Pancreas (tissue), 10 donors: ENCODE measurements around the gene FERMT3. TPM values are rescaled to one million over a fixed set of nuclear protein-coding genes. Genes with fewer than 3 reads are reported as not detected.
A peak's percentile ranks its signal among the peaks of the same experiment; 100 is the strongest.

Experiments
- ATAC-seq, 4 donors: fragments of 200-7000 bp; cut with Tn5 transposase; one replicate each; pipeline versions ENCODE4 v1.8.0 to v1.9.1; 2020; ENCODE audit warnings: mild to moderate bottlenecking in 4 of 4, moderate library complexity in 4 of 4
- DNase-seq, 6 donors: peaks; one replicate each; pipeline ENCODE4 v3.0.0-alpha.2; 2020
- FAIRE-seq: peaks from 2 replicates; lab custom pipeline; 2012; peaks lifted over from hg19 to GRCh38; lab: Jason Lieb, UNC
- H3K27ac ChIP-seq, 4 donors: fragments of 200-600 bp; sonication (generic); 1 replicate in 3 of 4; 2 replicates in 1 of 4; pipeline versions ENCODE4 v1.5.0 to v1.8.0; 2020
- H3K27me3 ChIP-seq, 4 donors: fragments of 200-600 bp; one replicate each; pipeline ENCODE4 v1.8.0; 2021
- H3K36me3 ChIP-seq, 3 donors: fragments of 200-600 bp; sonication (generic) in 1 of 3; one replicate each; pipeline versions ENCODE4 v1.5.0 to v1.8.0; 2020 to 2021
- H3K4me1 ChIP-seq, 3 donors: fragments of 200-600 bp; one replicate each; pipeline ENCODE4 v1.8.0; 2021
- H3K4me3 ChIP-seq, 4 donors: fragments of 200-600 bp; sonication (generic) in 2 of 4; one replicate each; pipeline versions ENCODE4 v1.5.0 to v1.8.0; 2020 to 2021
- H3K9me3 ChIP-seq, 4 donors: fragments of 200-600 bp; one replicate each; pipeline ENCODE4 v1.8.0; 2021
- CTCF ChIP-seq, 4 donors: fragments of 200-600 bp; sonication (generic) in 3 of 4; IDR thresholded peaks; one replicate each; pipeline versions ENCODE4 v1.5.0 to v1.8.0; 2021; ENCODE audit warnings: antibody characterized with exemption in 4 of 4
- WGBS, 2 donors: extraction: QIAGEN DNeasy Blood & Tissue Kit; methylation state at CpG; one replicate each; pipeline ENCODE4 v1.1.7; 2013; 5-methylcytosine and 5-hydroxymethylcytosine counted together
- intact Hi-C, 3 donors: fragments of 100-400 bp; cut with DNase I; formaldehyde crosslinking; loops; one replicate each; pipeline versions ENCODE4 v1.11.1 to v1.14.2; 2022
- polyA plus RNA-seq, 2 donors: library from polyadenylated mRNA; stranded (reverse); fragments of 200-250 nt; gene quantifications; one replicate each; pipeline ENCODE4 v1.2.3, GENCODE V29; 2013
- total RNA-seq, 6 donors: library from RNA; stranded (reverse); fragmentation: NEBNext Ultra II Directional in 4 of 6; extraction: Animal tissue kit (Norgen Biotek cat#: 25700) in 4 of 6; gene quantifications; one replicate each; pipeline versions ENCODE4 v1.2.1 to v1.2.4, GENCODE V29; 2021 to 2023
- donor health status: healthy with polysubstance abuse.
- donor health status: DM: no; HTN: no; CAD: no; lungs with moderate emphysema.
- donor health status: DM: no; HTN: no; CAD: no.
- donor health status: control.
- donor health status: control.
- donor health status: Bipolar disorder and iron deficiency.
- donor health status: DM: yes; HTN: yes; CAD: no.
- donor health status: DM: no; HTN: no; CAD: no.
- donor health status: DM: no; HTN: no; CAD: no.
- donor health status: DM: yes; HTN: yes; CAD: no.

Gene FERMT3
- total and polyA plus RNA-seq, 8 donors, result 1.9 to 16.3 (median 9.1) TPM

GRCh38 chr11:64209563-64209843 is 3.0 kb downstream of the FERMT3 start:
- H3K27ac ChIP-seq, result no peak overlapping the region
- 94 to 97% methylated on average over 6 to 8 of the region's 8 CpGs for WGBS, 2 donors
- intact Hi-C loops, result loop anchor here in 2 of 3 donors (5.0 to 10.0 kb wide), 3 partner anchors 53 to 85 kb away; partner anchors contain the start of gene KCNK4 (in 2 of the 2)
- TF ChIP-seq CTCF (IDR thresholded peaks at IDR 0.05), result no peak
- H3K9me3 ChIP-seq, result no peaks in the 10 kb centered on the region
- ATAC-seq, result no peak
- H3K4me3 ChIP-seq, result no peak overlapping the region
- H3K27me3 ChIP-seq, result no peaks in the 10 kb centered on the region
- H3K36me3 ChIP-seq, result no peaks in the 10 kb centered on the region
- DNase-seq, result peak in 1 of 6 donors; percentile 20
- no peaks in the 10 kb centered on the region for H3K4me1 ChIP-seq
- FAIRE-seq, result no peak

- Histone ChIP-seq H3K4me3 (no peak overlapping the region), H3K27me3 (no peaks in the 10 kb centered on the region), H3K9me3 (no peaks in the 10 kb centered on the region), H3K4me1 (no peaks in the 10 kb centered on the region), H3K27ac (no peak overlapping the region), H3K36me3 (no peaks in the 10 kb centered on the region)
- intact Hi-C loops, result no loop called here
- FAIRE-seq (no peak), ATAC-seq (no peak), DNase-seq (peak in 2 of 6 donors; percentile 16 to 66)
- WGBS, 2 donors, result 94% methylated on average over 21 to 24 of the region's 24 CpGs
- TF ChIP-seq CTCF (IDR thresholded peaks at IDR 0.05), result no peak
These were observed 3.9 kb downstream of the FERMT3 start for GRCh38 chr11:64210301-64211020.

GRCh38 chr11:64211181-64211872 is 4.8 kb downstream of the FERMT3 start:
- FAIRE-seq (no peak), DNase-seq (peak in 2 of 6 donors; percentile 37 to 75), ATAC-seq (no peak)
- WGBS, 2 donors, result 87 to 89% methylated on average over 29 to 30 of the region's 30 CpGs
- intact Hi-C loops, result no loop called here
- Histone ChIP-seq H3K27ac (no peak overlapping the region), H3K36me3 (no peaks in the 10 kb centered on the region), H3K4me3 (no peak overlapping the region), H3K27me3 (no peaks in the 10 kb centered on the region), H3K4me1 (no peaks in the 10 kb centered on the region), H3K9me3 (no peaks in the 10 kb centered on the region)
- no peak for TF ChIP-seq CTCF (IDR thresholded peaks at IDR 0.05)

GRCh38 chr11:64216879-64217278 is 10.4 kb downstream of the FERMT3 start:
- peaks cover 10 to 16% (median 14%) of the 10 kb centered on the region in 3 donors for H3K4me1 ChIP-seq
- intact Hi-C loops, result no loop called here
- ATAC-seq (no peak), FAIRE-seq (no peak), DNase-seq (peak in 1 of 6 donors; percentile 24)
- no peaks in the 10 kb centered on the region for H3K9me3 ChIP-seq
- WGBS, 2 donors, result 91% methylated on average over 6 of the region's 6 CpGs
- H3K27ac ChIP-seq, result no peak overlapping the region
- TF ChIP-seq CTCF (IDR thresholded peaks at IDR 0.05), result no peak
- H3K4me3 ChIP-seq, result no peak overlapping the region
- H3K27me3 ChIP-seq, result no peaks in the 10 kb centered on the region
- H3K36me3 ChIP-seq, result no peaks in the 10 kb centered on the region
